ENCODE measurements around the gene RASA2. TPM values are rescaled to one million over a fixed set of nuclear protein-coding genes. Genes with fewer than 3 reads are reported as not detected.

Gene RASA2
- total RNA-seq, 4 donors from 2014 or later, result 9.0 to 70.3 (median 21.5) TPM

DNA sequence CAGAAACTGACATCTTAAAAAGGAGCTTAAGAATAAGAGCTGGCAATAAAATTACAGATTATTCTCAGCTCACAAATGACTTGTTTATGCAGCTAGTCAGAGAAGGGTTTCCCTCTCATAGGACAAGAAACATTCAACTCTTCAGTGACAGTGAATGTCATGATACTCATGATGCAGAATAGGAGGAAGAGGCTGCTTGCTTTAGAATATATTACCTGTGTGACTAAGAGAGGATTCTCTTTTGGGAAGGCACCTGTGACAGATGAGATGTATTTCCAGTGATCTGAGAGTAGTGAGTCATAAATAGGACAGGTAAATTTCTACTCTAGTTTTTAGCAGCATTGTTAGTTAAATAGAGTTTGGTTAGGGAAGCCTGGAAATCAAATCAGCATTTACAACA lies 39.9 kb downstream of the RASA2 start:
- Histone ChIP-seq H3K27ac (no peak overlapping the region), H3K4me1 (peaks cover 0 to 31% (median 2%) of the 10 kb centered on the region in 4 donors), H3K36me3 (peaks cover 0 to 4% (median 0%) of the 10 kb centered on the region in 4 donors), H3K9me3 (no peaks in the 10 kb centered on the region), H3K4me3 (no peak overlapping the region), H3K27me3 (no peaks in the 10 kb centered on the region)
- TF ChIP-seq EP300 (IDR thresholded peaks at IDR 0.05; ENCODE audit: low read depth) (no peak), POLR2A (IDR thresholded peaks at IDR 0.05) (no peak), POLR2AphosphoS5 (IDR thresholded peaks at IDR 0.05) (no peak)
- TF ChIP-seq, protein P1, sequence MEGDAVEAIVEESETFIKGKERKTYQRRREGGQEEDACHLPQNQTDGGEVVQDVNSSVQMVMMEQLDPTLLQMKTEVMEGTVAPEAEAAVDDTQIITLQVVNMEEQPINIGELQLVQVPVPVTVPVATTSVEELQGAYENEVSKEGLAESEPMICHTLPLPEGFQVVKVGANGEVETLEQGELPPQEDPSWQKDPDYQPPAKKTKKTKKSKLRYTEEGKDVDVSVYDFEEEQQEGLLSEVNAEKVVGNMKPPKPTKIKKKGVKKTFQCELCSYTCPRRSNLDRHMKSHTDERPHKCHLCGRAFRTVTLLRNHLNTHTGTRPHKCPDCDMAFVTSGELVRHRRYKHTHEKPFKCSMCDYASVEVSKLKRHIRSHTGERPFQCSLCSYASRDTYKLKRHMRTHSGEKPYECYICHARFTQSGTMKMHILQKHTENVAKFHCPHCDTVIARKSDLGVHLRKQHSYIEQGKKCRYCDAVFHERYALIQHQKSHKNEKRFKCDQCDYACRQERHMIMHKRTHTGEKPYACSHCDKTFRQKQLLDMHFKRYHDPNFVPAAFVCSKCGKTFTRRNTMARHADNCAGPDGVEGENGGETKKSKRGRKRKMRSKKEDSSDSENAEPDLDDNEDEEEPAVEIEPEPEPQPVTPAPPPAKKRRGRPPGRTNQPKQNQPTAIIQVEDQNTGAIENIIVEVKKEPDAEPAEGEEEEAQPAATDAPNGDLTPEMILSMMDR (IDR thresholded peaks at IDR 0.05), result no peak
- DNase-seq, result no peak
- intact Hi-C loops (cut with DNase I; ENCODE audit: low total_unique reads) (no loop called here), in situ Hi-C loops (cut with MboI; ENCODE audit: low pct_ligation_motif_present in 1 of 4, low pct_unique_long_range_greater_than_20kb in 1 of 4, low sequenced_read_pairs in 3 of 4) (no loop called here)

- in situ Hi-C loops (cut with MboI; ENCODE audit: low pct_ligation_motif_present in 1 of 4, low pct_unique_long_range_greater_than_20kb in 1 of 4, low sequenced_read_pairs in 3 of 4) (no loop called here), intact Hi-C loops (cut with DNase I; ENCODE audit: low total_unique reads) (no loop called here)
- Histone ChIP-seq H3K4me3 (no peak overlapping the region), H3K36me3 (peaks cover 0 to 4% (median 0%) of the 10 kb centered on the region in 4 donors), H3K9me3 (no peaks in the 10 kb centered on the region), H3K4me1 (peaks cover 0 to 31% (median 2%) of the 10 kb centered on the region in 4 donors), H3K27ac (no peak overlapping the region), H3K27me3 (no peaks in the 10 kb centered on the region)
- TF ChIP-seq, protein P1 (IDR thresholded peaks at IDR 0.05), result no peak
- no peak for TF ChIP-seq POLR2A (IDR thresholded peaks at IDR 0.05)
- no peak for TF ChIP-seq POLR2AphosphoS5 (IDR thresholded peaks at IDR 0.05)
- no peak for TF ChIP-seq EP300 (IDR thresholded peaks at IDR 0.05; ENCODE audit: low read depth)
- no peak for DNase-seq
- WGBS, 2 donors (ENCODE audit: low coverage in 1 of 2), result 82 to 86% methylated on average over 1 of the region's 1 CpG
Measured at GRCh38 chr3:141528800-141529199, 42.0 kb downstream of the RASA2 start.

GRCh38 chr3:141529256-141529655 lies 42.4 kb downstream of the RASA2 start:
- H3K36me3 ChIP-seq, result peaks cover 0 to 4% (median 0%) of the 10 kb centered on the region in 4 donors
- intact Hi-C loops (cut with DNase I; ENCODE audit: low total_unique reads) (no loop called here), in situ Hi-C loops (cut with MboI; ENCODE audit: low pct_ligation_motif_present in 1 of 4, low pct_unique_long_range_greater_than_20kb in 1 of 4, low sequenced_read_pairs in 3 of 4) (no loop called here)
- H3K9me3 ChIP-seq, result no peaks in the 10 kb centered on the region
- DNase-seq, result no peak
- no peak overlapping the region for H3K27ac ChIP-seq
- H3K4me3 ChIP-seq, result no peak overlapping the region
- peaks cover 0 to 31% (median 2%) of the 10 kb centered on the region in 4 donors for H3K4me1 ChIP-seq
- no peaks in the 10 kb centered on the region for H3K27me3 ChIP-seq
- TF ChIP-seq POLR2AphosphoS5 (IDR thresholded peaks at IDR 0.05), result no peak
- TF ChIP-seq, protein P1 (IDR thresholded peaks at IDR 0.05), result no peak
- no peak for TF ChIP-seq EP300 (IDR thresholded peaks at IDR 0.05; ENCODE audit: low read depth)
- TF ChIP-seq POLR2A (IDR thresholded peaks at IDR 0.05), result no peak

GRCh38 chr3:141529717-141530414 lies 43.0 kb downstream of the RASA2 start:
- Histone ChIP-seq H3K4me3 (no peak overlapping the region), H3K9me3 (no peaks in the 10 kb centered on the region), H3K4me1 (peaks cover 0 to 29% (median 2%) of the 10 kb centered on the region in 4 donors), H3K36me3 (peaks cover 0 to 6% (median 0%) of the 10 kb centered on the region in 4 donors), H3K27ac (peak overlapping the region in 2 of 4 donors; percentile 33 to 37), H3K27me3 (no peaks in the 10 kb centered on the region)
- TF ChIP-seq POLR2AphosphoS5 (IDR thresholded peaks at IDR 0.05) (no peak), POLR2A (IDR thresholded peaks at IDR 0.05) (no peak), EP300 (IDR thresholded peaks at IDR 0.05; ENCODE audit: low read depth) (no peak)
- TF ChIP-seq, protein P1 (IDR thresholded peaks at IDR 0.05), result no peak
- in situ Hi-C loops (cut with MboI; ENCODE audit: low pct_ligation_motif_present in 1 of 4, low pct_unique_long_range_greater_than_20kb in 1 of 4, low sequenced_read_pairs in 3 of 4) (no loop called here), intact Hi-C loops (cut with DNase I; ENCODE audit: low total_unique reads) (no loop called here)
- DNase-seq, result no peak
- WGBS, 2 donors (ENCODE audit: low coverage in 1 of 2), result 46 to 80% methylated on average over 1 of the region's 1 CpG

Measured in transverse colon (tissue), 4 donors.